H1 (cell line): ENCODE results near the gene SEL1L3.

ENCODE experiments used
- BACH1 ChIP-seq: IDR thresholded peaks from 2 replicates; pipeline ENCODE4 v1.6.1; 2012; ENCODE audit warnings: low read length, improper control_type of control experiment
- BRCA1 ChIP-seq: IDR thresholded peaks from 2 replicates; pipeline ENCODE4 v1.6.1; 2012; ENCODE audit warnings: low read depth, low read length, improper control_type of control experiment
- CEBPB ChIP-seq: IDR thresholded peaks from 2 replicates; pipeline ENCODE4 v1.6.1; 2012; ENCODE audit warnings: low read depth, low read length
- CTCF ChIP-seq, 3 experiments: IDR thresholded peaks; 1 replicate in 2 of 3; 2 replicates in 1 of 3; pipeline versions ENCODE4 v1.5.1 to v1.6.1; 2011; ENCODE audit warnings: low read length in 3 of 3, mild to moderate bottlenecking in 3 of 3, inconsistent platforms in 2 of 3, low read depth in 1 of 3, moderate library complexity in 1 of 3; ENCODE audit not compliant: insufficient read depth in 1 of 3; ENCODE audit errors: control extremely low read depth in 1 of 3
- EGR1 ChIP-seq: IDR thresholded peaks from 2 replicates; pipeline ENCODE4 v1.6.1; 2011; ENCODE audit warnings: low read depth, low read length, borderline replicate concordance
- EZH2 ChIP-seq: fragments of 200-600 bp; sonication (generic); IDR thresholded peaks from 2 replicates; pipeline ENCODE4 v1.7.1; 2012; ENCODE audit warnings: low read depth, mild to moderate bottlenecking, moderate library complexity, low read length, inconsistent platforms; ENCODE audit not compliant: severe bottlenecking
- POLR2A ChIP-seq, 2 experiments: IDR thresholded peaks; 1 replicate in 1 of 2; 2 replicates in 1 of 2; pipeline ENCODE4 v1.6.1; 2011; ENCODE audit warnings: low read depth in 2 of 2, low read length in 2 of 2, mild to moderate bottlenecking in 2 of 2; ENCODE audit errors: control extremely low read depth in 1 of 2
- SP2 ChIP-seq: IDR thresholded peaks from 2 replicates; pipeline ENCODE4 v1.6.1; 2012; ENCODE audit warnings: mild to moderate bottlenecking, low read length, inconsistent platforms
- TAF1 ChIP-seq: IDR thresholded peaks from 2 replicates; pipeline ENCODE4 v1.6.1; 2011; ENCODE audit warnings: mild to moderate bottlenecking, low read depth, low read length
- TBP ChIP-seq: IDR thresholded peaks from 2 replicates; pipeline ENCODE4 v1.6.1; 2011; ENCODE audit warnings: low read depth, low read length, improper control_type of control experiment
- YY1 ChIP-seq: IDR thresholded peaks from 2 replicates; pipeline ENCODE4 v1.6.1; 2011; ENCODE audit warnings: low read depth, mild to moderate bottlenecking, low read length
- ZNF274 ChIP-seq: IDR thresholded peaks from 2 replicates; pipeline ENCODE4 v1.7.0; 2012; ENCODE audit warnings: low read length, borderline replicate concordance; ENCODE audit errors: extremely low read depth

GRCh38 chr4:25800245-25800644 is 62.5 kb downstream of the SEL1L3 start:
- no peak for TF ChIP-seq CTCF (IDR thresholded peaks at IDR 0.05; ENCODE audit: control extremely low read depth in 1 of 3, insufficient read depth in 1 of 3, low read depth in 1 of 3, low read length in 3 of 3)
- TF ChIP-seq BRCA1, result no peak
- no peak for TF ChIP-seq EZH2
- no peak for TF ChIP-seq BACH1
- no peak for TF ChIP-seq YY1
- TF ChIP-seq POLR2A (IDR thresholded peaks at IDR 0.05; ENCODE audit: control extremely low read depth in 1 of 2, low read depth in 2 of 2, low read length in 2 of 2), result no peak
- TF ChIP-seq ZNF274, result no peak
- TF ChIP-seq TBP, result no peak
- no peak for TF ChIP-seq SP2
- TF ChIP-seq TAF1, result no peak
- no peak for TF ChIP-seq EGR1
- TF ChIP-seq CEBPB, result no peak; the same call in 1 of the 2 replicates
